Measurements from ENCODE around the gene NSD1. TPM values are rescaled to one million over a fixed set of nuclear protein-coding genes. Genes with fewer than 3 reads are reported as not detected.

Gene NSD1
- total RNA-seq, 4 donors from 2014 or later: 41.1 to 58.4 (median 49.5) TPM

DNA sequence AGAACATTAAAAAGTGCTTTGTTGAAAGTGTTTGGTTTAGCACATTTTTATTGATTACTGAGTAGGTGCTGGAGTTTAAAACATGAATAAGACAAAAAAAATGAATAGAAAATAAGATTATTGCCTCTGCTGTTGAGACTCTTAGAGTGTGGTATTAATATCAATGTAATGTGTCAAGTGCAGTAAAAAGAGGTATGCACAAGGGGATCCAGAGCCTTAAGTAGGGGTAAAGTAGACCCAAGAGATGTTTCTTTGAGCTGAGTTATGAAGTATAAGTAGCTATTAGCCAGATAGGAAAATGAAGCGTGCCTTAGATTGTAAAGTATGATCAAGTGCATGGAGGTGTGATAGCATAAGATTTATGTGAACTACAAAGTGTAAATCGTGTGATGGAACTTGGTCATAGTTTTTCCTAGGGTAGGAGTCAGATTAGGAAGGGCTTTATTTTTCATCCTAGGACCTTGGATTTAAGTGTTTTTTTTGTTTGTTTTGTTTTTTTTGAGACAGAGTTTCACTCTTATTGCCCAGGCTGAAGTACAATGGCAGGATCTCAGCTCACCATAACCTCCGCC is 45.2 kb downstream of the NSD1 start:
- Histone ChIP-seq H3K4me1 (peaks cover 0 to 38% (median 2%) of the 10 kb centered on the region in 3 donors), H3K27me3 (no peaks in the 10 kb centered on the region), H3K36me3 (no peaks in the 10 kb centered on the region), H3K9me3 (no peaks in the 10 kb centered on the region), H3K4me3 (no peak overlapping the region), H3K27ac (no peak overlapping the region)
- 83 to 88% methylated on average over 2 to 3 of the region's 3 CpGs for WGBS, 2 donors (ENCODE audit: low coverage in 1 of 2)
- TF ChIP-seq POLR2A (IDR thresholded peaks at IDR 0.05): no peak
- no peak for ATAC-seq

DNA sequence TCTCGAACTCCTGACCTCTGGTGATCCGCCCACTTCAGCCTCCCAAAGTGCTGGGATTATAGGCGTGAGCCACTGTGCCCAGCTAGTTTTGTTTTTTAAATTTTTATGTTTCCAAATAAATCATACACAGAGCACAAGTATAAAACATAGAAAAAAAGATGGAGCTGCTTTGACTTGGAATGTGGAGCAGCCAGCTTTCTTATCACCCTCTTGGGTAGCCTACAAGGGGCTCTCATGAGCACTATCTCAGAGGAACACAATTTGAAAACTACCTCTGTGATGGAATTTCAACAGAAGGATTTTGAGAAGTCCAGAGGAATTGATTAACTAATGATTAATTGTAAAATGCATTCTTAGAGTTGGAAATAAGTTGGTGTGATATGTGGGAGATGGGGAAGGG is 45.9 kb downstream of the NSD1 start:
- TF ChIP-seq POLR2AphosphoS5 (IDR thresholded peaks at IDR 0.05): no peak
- TF ChIP-seq POLR2A (IDR thresholded peaks at IDR 0.05): no peak
- no peak for TF ChIP-seq EP300 (IDR thresholded peaks at IDR 0.05)
- TF ChIP-seq CTCF (IDR thresholded peaks at IDR 0.05): no peak
- H3K9me3 ChIP-seq: no peaks in the 10 kb centered on the region
- 85% methylated on average over 3 of the region's 3 CpGs; no CpG with 5 or more reads in 1 of the 2 donors for WGBS, 2 donors (ENCODE audit: low coverage in 1 of 2)
- H3K4me3 ChIP-seq: no peak overlapping the region
- peaks cover 0 to 43% (median 2%) of the 10 kb centered on the region in 3 donors for H3K4me1 ChIP-seq
- no peaks in the 10 kb centered on the region for H3K27me3 ChIP-seq
- H3K36me3 ChIP-seq: no peaks in the 10 kb centered on the region
- no peak overlapping the region for H3K27ac ChIP-seq
- no peak for ATAC-seq

DNA sequence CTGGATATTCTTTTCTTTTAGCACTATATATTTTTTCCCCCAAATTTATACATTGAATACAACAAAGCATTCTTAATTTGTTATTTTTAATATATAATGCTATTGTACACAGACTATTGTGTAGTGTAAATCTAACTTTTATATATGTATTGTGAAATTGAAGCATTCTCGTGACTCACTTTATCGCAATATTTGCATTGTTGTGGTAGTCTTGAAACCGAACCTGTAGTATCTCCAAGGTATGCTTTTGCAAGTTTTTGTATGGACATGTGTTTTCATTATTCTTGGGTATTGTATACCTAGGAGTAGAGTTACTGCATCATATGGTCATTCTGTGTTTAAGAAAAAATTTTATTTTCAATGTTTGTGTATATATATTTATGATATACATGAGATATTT is 49.6 kb downstream of the NSD1 start:
- ATAC-seq: no peak
- H3K27me3 ChIP-seq: no peaks in the 10 kb centered on the region
- no peak overlapping the region for H3K27ac ChIP-seq
- 98 to 100% methylated on average over 2 to 3 of the region's 3 CpGs for WGBS, 2 donors (ENCODE audit: low coverage in 1 of 2)
- no peaks in the 10 kb centered on the region for H3K9me3 ChIP-seq
- H3K36me3 ChIP-seq: peaks cover 0 to 8% of the 10 kb centered on the region in 2 donors
- H3K4me3 ChIP-seq: no peak overlapping the region
- peaks cover 0 to 40% (median 0%) of the 10 kb centered on the region in 3 donors for H3K4me1 ChIP-seq
- TF ChIP-seq EP300 (IDR thresholded peaks at IDR 0.05): no peak
- TF ChIP-seq POLR2AphosphoS5 (IDR thresholded peaks at IDR 0.05): no peak
- TF ChIP-seq CTCF (IDR thresholded peaks at IDR 0.05): no peak
- no peak for TF ChIP-seq POLR2A (IDR thresholded peaks at IDR 0.05)

DNA sequence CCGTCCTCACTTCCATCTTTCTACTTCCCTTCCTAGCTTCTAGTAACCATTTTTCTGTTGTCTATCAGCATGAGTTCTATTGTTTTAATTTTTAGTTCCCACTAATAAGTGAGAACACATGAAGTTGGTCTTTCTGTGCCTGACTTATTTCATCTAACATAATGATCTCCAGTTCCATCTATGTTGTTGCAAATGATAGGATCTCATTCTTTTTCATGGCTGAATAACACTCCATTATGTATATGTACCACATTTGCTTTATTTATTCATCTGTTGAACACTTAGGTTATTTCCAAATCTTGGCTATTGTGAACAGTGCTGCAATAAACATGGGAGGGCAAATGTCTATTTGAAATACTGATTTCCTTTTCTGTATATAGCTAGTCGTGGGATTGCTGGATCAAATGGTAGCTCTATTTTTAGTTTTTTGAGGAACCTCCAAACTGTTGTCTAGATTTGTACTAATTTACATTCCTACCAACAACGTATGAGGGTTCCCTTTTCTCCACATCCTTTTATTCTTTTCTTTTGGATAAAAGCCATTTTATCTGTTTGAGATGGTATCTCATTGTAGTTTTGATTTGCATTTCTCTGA is 50.3 kb downstream of the NSD1 start:
- H3K9me3 ChIP-seq: no peaks in the 10 kb centered on the region
- no peak for ATAC-seq
- H3K4me3 ChIP-seq: no peak overlapping the region
- TF ChIP-seq POLR2A (IDR thresholded peaks at IDR 0.05) (no peak), CTCF (IDR thresholded peaks at IDR 0.05) (no peak), EP300 (IDR thresholded peaks at IDR 0.05) (no peak), POLR2AphosphoS5 (IDR thresholded peaks at IDR 0.05) (no peak)
- peaks cover 0 to 8% of the 10 kb centered on the region in 2 donors for H3K36me3 ChIP-seq
- H3K4me1 ChIP-seq: peaks cover 0 to 38% (median 0%) of the 10 kb centered on the region in 3 donors
- no peaks in the 10 kb centered on the region for H3K27me3 ChIP-seq
- 33 to 45% methylated on average over 3 of the region's 3 CpGs for WGBS, 2 donors (ENCODE audit: low coverage in 1 of 2)
- no peak overlapping the region for H3K27ac ChIP-seq

DNA sequence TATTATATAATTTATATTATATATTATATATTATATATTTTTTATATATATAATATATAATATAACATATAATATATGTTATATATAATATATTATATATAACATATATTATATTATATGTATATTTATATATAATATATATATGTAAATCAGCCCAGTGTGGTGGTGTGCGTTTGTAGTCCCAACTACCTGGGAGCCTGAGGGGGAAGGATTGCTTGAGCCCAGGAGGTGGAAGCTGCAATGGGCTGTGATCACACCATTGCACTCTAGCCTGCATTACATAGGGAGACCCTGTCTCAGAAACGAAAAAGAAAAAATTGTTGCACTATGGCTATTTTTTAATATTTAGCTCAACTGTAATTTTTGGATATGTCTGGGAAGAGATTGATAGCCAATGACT is 52.4 kb downstream of the NSD1 start:
- Histone ChIP-seq H3K27ac (no peak overlapping the region), H3K36me3 (peaks cover 0 to 8% of the 10 kb centered on the region in 2 donors), H3K9me3 (no peaks in the 10 kb centered on the region), H3K4me3 (no peak overlapping the region), H3K4me1 (peaks cover 0 to 34% (median 0%) of the 10 kb centered on the region in 3 donors), H3K27me3 (no peaks in the 10 kb centered on the region)
- TF ChIP-seq POLR2A (IDR thresholded peaks at IDR 0.05) (no peak), EP300 (IDR thresholded peaks at IDR 0.05) (no peak), POLR2AphosphoS5 (IDR thresholded peaks at IDR 0.05) (no peak), CTCF (IDR thresholded peaks at IDR 0.05) (no peak)
- no peak for ATAC-seq
- WGBS, 2 donors (ENCODE audit: low coverage in 1 of 2): 55 to 74% methylated on average over 2 of the region's 2 CpGs

All from gastroesophageal sphincter (tissue), 4 donors.